Heart right ventricle (tissue), 16 donors: ENCODE data around the gene TRIP13. TPM values are rescaled to one million over a fixed set of nuclear protein-coding genes. Genes with fewer than 3 reads are reported as not detected.

Experiments
- ATAC-seq, 8 donors: fragments of 200-7000 bp; cut with Tn5 transposase; one replicate each; pipeline ENCODE4 v1.9.1; 2020; ENCODE audit warnings: mild to moderate bottlenecking in 8 of 8, moderate library complexity in 8 of 8, moderate number of reproducible peaks in 1 of 8
- DNase-seq, 2 donors: peaks; one replicate each; pipeline ENCODE4 v3.0.0-alpha.2; 2020
- H3K27ac ChIP-seq, 10 donors: fragments of 200-600 bp; sonication (generic) in 2 of 10; one replicate each; pipeline versions ENCODE4 v1.5.0 to v1.8.0; 2020 to 2022; ENCODE audit warnings: mild to moderate bottlenecking in 3 of 10
- H3K27me3 ChIP-seq, 7 donors: fragments of 200-600 bp; one replicate each; pipeline ENCODE4 v1.8.0; 2021 to 2022; ENCODE audit warnings: mild to moderate bottlenecking in 2 of 7
- H3K36me3 ChIP-seq, 9 donors: fragments of 200-600 bp; sonication (generic) in 1 of 9; one replicate each; pipeline versions ENCODE4 v1.5.0 to v1.8.0; 2020 to 2022; ENCODE audit warnings: mild to moderate bottlenecking in 2 of 9
- H3K4me1 ChIP-seq, 9 donors: fragments of 200-600 bp; sonication (generic) in 1 of 9; one replicate each; pipeline versions ENCODE4 v1.5.0 to v1.8.0; 2020 to 2022; ENCODE audit warnings: mild to moderate bottlenecking in 4 of 9
- H3K4me3 ChIP-seq, 10 donors: fragments of 200-600 bp; sonication (generic) in 2 of 10; one replicate each; pipeline versions ENCODE4 v1.5.0 to v1.8.0; 2020 to 2022; ENCODE audit warnings: mild to moderate bottlenecking in 7 of 10, moderate library complexity in 2 of 10
- H3K9me3 ChIP-seq, 11 donors: fragments of 200-600 bp in 10 of 11; sonication (generic) in 2 of 11; one replicate each; pipeline versions ENCODE4 v1.5.0 to v1.8.0; 2013 to 2022; ENCODE audit warnings: mild to moderate bottlenecking in 2 of 11, control low read depth in 1 of 11, moderate library complexity in 1 of 11
- CTCF ChIP-seq, 9 donors: fragments of 200-600 bp; sonication (generic) in 2 of 9; IDR thresholded peaks; one replicate each; pipeline versions ENCODE4 v1.5.0 to v1.8.0; 2021 to 2022; ENCODE audit warnings: antibody characterized with exemption in 9 of 9, mild to moderate bottlenecking in 5 of 9, moderate library complexity in 1 of 9
- WGBS, 2 donors: extraction: QIAGEN DNeasy Blood & Tissue Kit; methylation state at CpG; one replicate each; pipeline ENCODE4 v1.1.7; 2013; ENCODE audit warnings: inconsistent platforms in 1 of 2; 5-methylcytosine and 5-hydroxymethylcytosine counted together
- intact Hi-C, 10 donors: fragments of 100-400 bp; cut with DNase I; formaldehyde crosslinking; loops; one replicate each; pipeline versions ENCODE4 v1.11.1 to v1.14.2; 2022
- polyA plus RNA-seq, 2 donors: library from polyadenylated mRNA; stranded (reverse); fragments of 200-250 nt; gene quantifications; one replicate each; pipeline ENCODE4 v1.2.3, GENCODE V29; 2013
- total RNA-seq, 10 donors: library from RNA; stranded (reverse); fragmentation: NEBNext Ultra II Directional in 3 of 10; extraction: Animal tissue kit (Norgen Biotek cat#: 25700) in 3 of 10; gene quantifications; one replicate each; pipeline versions ENCODE4 v1.2.1 to v1.2.4, GENCODE V29; 2021 to 2023
- donor health status: Arrhythmogenic right ventricular cardiomyopathy.
- donor health status: ischemic (EF 13 %, LVEDD 7.1; RV severe dilation, severe dysfunction).
- donor health status: healthy with polysubstance abuse.
- donor health status: DM: no; HTN: yes; CAD: no.
- donor health status: DM: no; HTN: no; CAD: no.
- donor health status: ischemic (EF 25% LVEDD 6.9; RV normal size, moderate dysfunction).
- donor health status: ischemic (EF 25% LVEDD 5.7; RV mildly dilated, moderate dysfunction).
- donor health status: healthy.
- donor health status: DM: yes; HTN: yes; CAD: no.
- donor health status: Ischemic cardiomyopathy.
- donor health status: ischemic (EF 35%, LVEDD 5.7; RV mildly dilated, moderate dysfunction).
- donor health status: nonischemic (EF 11% LVEDD 7.7; RV severe dilation, severe dysfunction).
- donor health status: DM: yes; HTN: yes; CAD: no.
- donor health status: PGD.
- donor health status: ischemic (EF 29% LVEDD 5.4; RV normal size, mild dysfunction).
- donor health status: nonischemic (EF 23%, LVEDD 6.1; RV moderate dilation, normal function).

The TRIP13 gene
- total and polyA plus RNA-seq, 12 donors = 0.22 to 2.8 (median 0.86) TPM; not detected in 1

DNA sequence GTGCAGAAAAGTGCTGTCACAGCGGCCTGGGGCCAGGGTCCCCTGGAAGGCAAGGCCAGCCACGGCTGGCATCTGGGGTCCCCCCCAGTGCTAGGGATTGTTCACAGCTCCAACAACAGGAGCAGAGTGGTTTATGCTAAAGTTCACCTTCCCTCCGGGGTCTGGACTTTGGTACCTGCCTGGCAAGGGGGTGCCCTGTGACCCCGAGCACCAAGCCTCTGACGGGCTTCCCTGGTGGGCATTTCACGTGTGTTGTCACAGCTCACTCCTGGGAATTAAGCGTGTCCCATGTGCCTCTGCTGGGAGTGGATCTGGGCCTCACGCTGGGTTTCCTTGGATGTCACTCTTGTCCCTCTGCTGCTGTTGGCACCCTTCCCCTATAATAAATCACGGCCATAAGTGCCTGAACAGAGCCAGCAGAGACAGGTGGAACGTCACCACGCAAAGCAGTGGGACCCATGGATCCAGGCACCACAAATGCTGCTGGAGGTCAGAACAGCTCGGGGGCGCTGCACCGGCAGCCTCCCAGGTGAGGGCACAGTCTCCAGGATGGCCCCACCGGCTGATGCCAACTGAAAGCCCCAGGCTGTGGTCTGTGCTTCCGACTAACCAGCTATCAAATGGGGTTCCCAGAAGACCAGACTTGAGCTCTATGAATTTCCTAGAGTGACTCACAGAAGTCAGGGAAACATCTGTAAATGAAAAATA is 24.1 kb upstream of the TRIP13 start:
- Histone ChIP-seq H3K4me3 (no peak overlapping the region), H3K27me3 (no peaks in the 10 kb centered on the region), H3K36me3 (peaks cover 0 to 100% (median 55%) of the 10 kb centered on the region in 9 donors), H3K27ac (no peak overlapping the region), H3K4me1 (peaks cover 0 to 18% (median 0%) of the 10 kb centered on the region in 9 donors), H3K9me3 (no peaks in the 10 kb centered on the region)
- no peak for TF ChIP-seq CTCF (IDR thresholded peaks at IDR 0.05)
- intact Hi-C loops = no loop called here
- DNase-seq (no peak), ATAC-seq (no peak)
- 95 to 97% methylated on average over 16 of the region's 16 CpGs for WGBS, 2 donors

GRCh38 chr5:870956-871355 is 21.7 kb upstream of the TRIP13 start:
- Histone ChIP-seq H3K27me3 (no peaks in the 10 kb centered on the region), H3K4me1 (peaks cover 0 to 18% (median 0%) of the 10 kb centered on the region in 9 donors), H3K27ac (no peak overlapping the region), H3K9me3 (no peaks in the 10 kb centered on the region), H3K4me3 (no peak overlapping the region), H3K36me3 (peaks cover 3 to 100% (median 51%) of the 10 kb centered on the region in 9 donors)
- ATAC-seq = no peak
- no peak for TF ChIP-seq CTCF (IDR thresholded peaks at IDR 0.05)
- DNase-seq = no peak
- WGBS, 2 donors = 96 to 98% methylated on average over 5 of the region's 5 CpGs
- intact Hi-C loops = no loop called here

DNA sequence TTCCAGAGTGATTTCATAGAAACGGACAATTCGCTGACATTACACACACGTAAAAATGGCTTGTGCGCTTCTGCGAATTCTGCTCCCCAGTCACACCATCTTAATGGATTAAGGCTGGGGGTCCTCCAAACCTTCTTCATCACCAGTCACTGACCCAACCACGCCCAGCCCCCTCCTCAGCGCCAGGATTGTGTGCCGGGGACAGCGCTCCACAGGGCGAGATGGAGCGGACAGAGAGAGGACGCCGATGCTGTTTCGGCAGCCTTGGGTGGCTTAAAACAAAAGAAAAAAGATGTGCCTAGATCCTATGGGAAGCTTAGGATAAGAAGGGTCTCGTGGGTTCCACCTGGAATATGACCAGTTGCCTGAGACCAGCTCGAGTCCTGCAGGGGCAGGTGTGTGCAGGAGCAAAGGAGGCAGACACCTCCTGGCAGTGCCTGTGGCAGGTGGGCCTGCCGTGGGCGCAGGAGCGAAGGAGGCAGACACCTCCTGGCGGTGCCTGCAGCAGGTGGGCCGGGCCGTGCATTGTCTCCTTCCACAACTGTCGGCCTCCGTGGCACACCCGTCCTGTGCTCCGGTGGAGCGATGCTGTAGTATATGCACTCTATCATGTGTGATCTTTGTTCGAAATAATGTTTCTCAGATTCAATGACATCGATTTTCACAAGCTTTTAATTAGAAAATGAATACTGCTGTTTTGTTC is 20.9 kb upstream of the TRIP13 start:
- peak in 1 of 8 donors; percentile 17 for ATAC-seq
- no peak overlapping the region for H3K27ac ChIP-seq
- H3K9me3 ChIP-seq = no peaks in the 10 kb centered on the region
- peaks cover 0 to 18% (median 0%) of the 10 kb centered on the region in 9 donors for H3K4me1 ChIP-seq
- peaks cover 4 to 100% (median 52%) of the 10 kb centered on the region in 9 donors for H3K36me3 ChIP-seq
- no peak overlapping the region for H3K4me3 ChIP-seq
- 94 to 96% methylated on average over 29 of the region's 29 CpGs for WGBS, 2 donors
- H3K27me3 ChIP-seq = no peaks in the 10 kb centered on the region
- intact Hi-C loops = no loop called here
- no peak for TF ChIP-seq CTCF (IDR thresholded peaks at IDR 0.05)
- no peak for DNase-seq

GRCh38 chr5:872301-872700 is 20.4 kb upstream of the TRIP13 start:
- TF ChIP-seq CTCF (IDR thresholded peaks at IDR 0.05) = no peak
- intact Hi-C loops = no loop called here
- Histone ChIP-seq H3K4me1 (peaks cover 0 to 18% (median 0%) of the 10 kb centered on the region in 9 donors), H3K27ac (no peak overlapping the region), H3K27me3 (no peaks in the 10 kb centered on the region), H3K4me3 (no peak overlapping the region), H3K36me3 (peaks cover 10 to 100% (median 54%) of the 10 kb centered on the region in 9 donors), H3K9me3 (no peaks in the 10 kb centered on the region)
- DNase-seq = no peak
- WGBS, 2 donors = 66 to 80% methylated on average over 10 of the region's 10 CpGs
- ATAC-seq = peak in 4 of 8 donors; percentile 4 to 60 (median 26)
